IMR-90 (cell line): ENCODE results near the gene MTF1. TPM values are rescaled to one million over a fixed set of nuclear protein-coding genes. Genes with fewer than 3 reads are reported as not detected.
"Not testable (repeated sequence)": the region's sequence is repeated elsewhere in the genome, so short reads cannot be mapped to it uniquely, and the experiment has no call there.

ENCODE experiments used
- ATAC-seq: fragments of 200-7000 bp; cut with Tn5 transposase; 2 replicates; pipeline ENCODE4 v1.9.1; 2020; ENCODE audit warnings: low read depth, mild to moderate bottlenecking, moderate library complexity
- BruUV-seq: library from RNA; stranded (reverse); fragments of 400-500 nt; replicated peaks from 2 replicates; lab custom pipeline; 2021; lab: Mats Ljungman, UMichigan
- CTCF ChIA-PET: fragments of 300-600 bp; formaldehyde crosslinking; extraction: SDS; loops from one replicate; lab custom pipeline; 2021; ENCODE audit warnings: antibody characterized with exemption; lab: Yijun Ruan, JAX
- POLR2A ChIA-PET: fragments of 300-600 bp; sonication (Branson Sonifier 250); formaldehyde crosslinking; loops from one replicate; lab custom pipeline; 2022; ENCODE audit warnings: antibody characterized with exemption; ENCODE audit not compliant: unreplicated experiment; lab: Charles Lee
- DNase-seq: peaks from one replicate; pipeline ENCODE4 v3.0.0; 2013
- H2AFZ ChIP-seq: replicated peaks from 2 replicates; pipeline ENCODE3; 2013; ENCODE audit warnings: low read length, mild to moderate bottlenecking; ENCODE audit not compliant: poor library complexity
- H2AK5ac ChIP-seq: 2 replicates; pipeline ENCODE4 v1.6.1; 2013; ENCODE audit warnings: low read depth, low read length, inconsistent platforms
- H2AK9ac ChIP-seq: replicated peaks from 2 replicates; pipeline ENCODE3; 2013; ENCODE audit warnings: mild to moderate bottlenecking, low read depth, low read length, moderate library complexity; ENCODE audit not compliant: poor library complexity
- H2BK120ac ChIP-seq: 2 replicates; pipeline ENCODE4 v1.6.1; 2013; ENCODE audit warnings: low read depth, low read length, inconsistent platforms
- H2BK15ac ChIP-seq: 3 replicates; pipeline ENCODE4 v1.6.1; 2013; ENCODE audit warnings: low read depth, low read length, inconsistent platforms
- H2BK20ac ChIP-seq: 2 replicates; pipeline ENCODE4 v1.6.1; 2013; ENCODE audit warnings: low read depth, mild to moderate bottlenecking, inconsistent platforms, low read length, moderate library complexity
- H2BK5ac ChIP-seq: 2 replicates; pipeline ENCODE4 v1.6.1; 2013; ENCODE audit warnings: mild to moderate bottlenecking, low read depth, low read length, inconsistent platforms; ENCODE audit not compliant: poor library complexity, severe bottlenecking
- H3K14ac ChIP-seq: replicated peaks from 2 replicates; pipeline ENCODE4 v1.6.1; 2013; ENCODE audit warnings: low read depth, low read length, inconsistent platforms
- H3K18ac ChIP-seq: 2 replicates; pipeline ENCODE4 v1.6.1; 2013; ENCODE audit warnings: low read depth, low read length, control low read depth
- H3K23ac ChIP-seq: 2 replicates; pipeline ENCODE4 v1.6.1; 2013; ENCODE audit warnings: low read depth, low read length, inconsistent platforms
- H3K27ac ChIP-seq: 2 replicates; pipeline ENCODE4 v1.5.1; 2013; ENCODE audit warnings: mild to moderate bottlenecking, control low read depth, low read length; ENCODE audit not compliant: insufficient read depth
- H3K27me3 ChIP-seq: 2 replicates; pipeline ENCODE4 v1.6.1; 2013; ENCODE audit warnings: low read length; ENCODE audit not compliant: control insufficient read depth, insufficient read depth
- H3K36me3 ChIP-seq: 2 replicates; pipeline ENCODE4 v1.6.1; 2013; ENCODE audit warnings: low read length, mixed read lengths; ENCODE audit not compliant: control insufficient read depth, insufficient read depth
- H3K4ac ChIP-seq: 2 replicates; pipeline ENCODE4 v1.6.1; 2013; ENCODE audit warnings: low read depth, low read length, inconsistent platforms
- H3K4me1 ChIP-seq: 2 replicates; pipeline ENCODE4 v1.6.1; 2013; ENCODE audit warnings: low read length, mixed read lengths; ENCODE audit not compliant: control insufficient read depth, insufficient read depth
- H3K4me2 ChIP-seq: 2 replicates; pipeline ENCODE4 v1.6.1; 2013; ENCODE audit warnings: low read depth, mild to moderate bottlenecking, control low read depth, low read length, moderate library complexity
- H3K4me3 ChIP-seq: 2 replicates; pipeline ENCODE4 v1.5.1; 2013; ENCODE audit warnings: low read depth, mild to moderate bottlenecking, control low read depth, low read length, moderate library complexity; ENCODE audit not compliant: insufficient read depth
- H3K56ac ChIP-seq: 2 replicates; pipeline ENCODE4 v1.6.1; 2013; ENCODE audit warnings: low read length, inconsistent platforms; ENCODE audit not compliant: insufficient read depth; ENCODE audit errors: extremely low read depth
- H3K79me1 ChIP-seq, 2 experiments: 2 replicates each; pipeline ENCODE4 v1.6.1; 2013; ENCODE audit warnings: low read length in 2 of 2, inconsistent platforms in 1 of 2, low read depth in 1 of 2
- H3K9ac ChIP-seq: 2 replicates; pipeline ENCODE4 v1.6.1; 2013; ENCODE audit warnings: low read depth, low read length, control low read depth
- H3K9me1 ChIP-seq: 2 replicates; pipeline ENCODE4 v1.6.1; 2013; ENCODE audit warnings: low read length, inconsistent platforms; ENCODE audit not compliant: insufficient read depth
- H3K9me3 ChIP-seq: 2 replicates; pipeline ENCODE4 v1.6.1; 2013; ENCODE audit warnings: low read length; ENCODE audit not compliant: control insufficient read depth, insufficient read depth
- H4K20me1 ChIP-seq: 2 replicates; pipeline ENCODE4 v1.6.1; 2013; ENCODE audit warnings: low read length, inconsistent platforms; ENCODE audit not compliant: insufficient read depth
- H4K5ac ChIP-seq: 2 replicates; pipeline ENCODE4 v1.6.1; 2013; ENCODE audit warnings: mild to moderate bottlenecking, low read depth, low read length, control low read depth
- H4K8ac ChIP-seq, 2 experiments: 2 replicates each; pipeline ENCODE4 v1.6.1; 2013; ENCODE audit warnings: low read depth in 2 of 2, low read length in 2 of 2, control low read depth in 1 of 2, inconsistent platforms in 1 of 2
- H4K91ac ChIP-seq: 2 replicates; pipeline ENCODE4 v1.6.1; 2013; ENCODE audit warnings: low read depth, low read length, inconsistent platforms; ENCODE audit not compliant: insufficient read depth
- WGBS, 2 experiments: methylation state at CpG; one replicate each; pipeline versions ENCODE4 v1.1.5 to v1.1.7; 2013; ENCODE audit warnings: missing lambda C conversion rate in 2 of 2; ENCODE audit not compliant: insufficient read length in 1 of 2; ENCODE audit errors: extremely low coverage in 2 of 2; 5-methylcytosine and 5-hydroxymethylcytosine counted together
- dilution Hi-C: fragments of 300-500 bp; cut with HindIII; formaldehyde crosslinking; loops from one replicate; pipeline ENCODE4 v1.14.3; 2018; ENCODE audit warnings: low sequenced_read_pairs; ENCODE audit not compliant: unreplicated experiment
- in situ Hi-C: fragments of 300-500 bp; cut with MboI; formaldehyde crosslinking; loops from 3 replicates; pipeline ENCODE4 v1.14.3; 2019; ENCODE audit warnings: low sequenced_read_pairs, inconsistent platforms, mixed read lengths
- intact Hi-C: fragments of 100-400 bp; cut with micrococcal nuclease; formaldehyde crosslinking; loops from 2 replicates; pipeline ENCODE4 v1.10.0; 2022
- polyA plus RNA-seq, 3 experiments: library from polyadenylated mRNA; depleted of rRNA; stranded (reverse); fragments of >200 nt; gene quantifications; 2 replicates each; pipeline ENCODE4 v1.2.3, GENCODE V29; 2012; ENCODE audit warnings: low replicate concordance in 1 of 3
- total RNA-seq: library from RNA; depleted of rRNA; stranded (reverse); fragments of >200 nt; gene quantifications from 2 replicates; pipeline ENCODE4 v1.2.3, GENCODE V29; 2012

MTF1 gene
- total and polyA plus RNA-seq, 2 of the 4 experiments (the other 2 are of a cell fraction) = 2.3 to 4.7 TPM

- H3K9me1 ChIP-seq, H3K4me2 ChIP-seq, CTCF ChIA-PET, H2BK120ac ChIP-seq, H3K18ac ChIP-seq, H3K23ac ChIP-seq, H3K27me3 ChIP-seq, H3K4me1 ChIP-seq, H2BK15ac ChIP-seq, in situ Hi-C loops, POLR2A ChIA-PET, H3K9ac ChIP-seq, H4K8ac ChIP-seq, H2BK20ac ChIP-seq, H2AK9ac ChIP-seq, H4K20me1 ChIP-seq, H3K56ac ChIP-seq, H3K14ac ChIP-seq, H2BK5ac ChIP-seq, H2AFZ ChIP-seq, H3K27ac ChIP-seq, H3K9me3 ChIP-seq, H4K91ac ChIP-seq, H3K4me3 ChIP-seq, H3K4ac ChIP-seq, H2AK5ac ChIP-seq, intact Hi-C loops, H3K79me1 ChIP-seq, BruUV-seq, dilution Hi-C loops, H4K5ac ChIP-seq: not testable (repeated sequence)
- ATAC-seq = peak; percentile 17
- DNase-seq = peak; percentile 21
- WGBS, 2 experiments = no CpG with 5 or more reads among the region's 6 CpGs
- H3K36me3 ChIP-seq = peaks cover 10% of the 10 kb centered on the region; the same call in 1 of the 2 replicates
Measured at GRCh38 chr1:37903921-37904320, 44.5 kb upstream of the MTF1 start.
